KBM-7 (cell line): Measurements from ENCODE around the gene TNNT1.
A peak's percentile ranks its signal among the peaks of the same experiment; 100 is the strongest.

Experiments
- DNase-seq: peaks from one replicate; pipeline ENCODE4 v3.0.0-alpha.2; 2015
- in situ Hi-C: fragments of 300-500 bp; cut with MboI; formaldehyde crosslinking; loops from 2 replicates; pipeline ENCODE4 v1.14.3; 2020; ENCODE audit warnings: low sequenced_read_pairs, low pct_unique_long_range_greater_than_20kb, mixed read lengths

The TNNT1 gene

GRCh38 chr19:55095260-55096060 is 53.5 kb downstream of the TNNT1 start:
- no peak for DNase-seq
- in situ Hi-C loops: no loop called here

- in situ Hi-C loops: no loop called here
- DNase-seq: no peak
These were observed 54.3 kb downstream of the TNNT1 start for GRCh38 chr19:55094456-55095259.

DNA sequence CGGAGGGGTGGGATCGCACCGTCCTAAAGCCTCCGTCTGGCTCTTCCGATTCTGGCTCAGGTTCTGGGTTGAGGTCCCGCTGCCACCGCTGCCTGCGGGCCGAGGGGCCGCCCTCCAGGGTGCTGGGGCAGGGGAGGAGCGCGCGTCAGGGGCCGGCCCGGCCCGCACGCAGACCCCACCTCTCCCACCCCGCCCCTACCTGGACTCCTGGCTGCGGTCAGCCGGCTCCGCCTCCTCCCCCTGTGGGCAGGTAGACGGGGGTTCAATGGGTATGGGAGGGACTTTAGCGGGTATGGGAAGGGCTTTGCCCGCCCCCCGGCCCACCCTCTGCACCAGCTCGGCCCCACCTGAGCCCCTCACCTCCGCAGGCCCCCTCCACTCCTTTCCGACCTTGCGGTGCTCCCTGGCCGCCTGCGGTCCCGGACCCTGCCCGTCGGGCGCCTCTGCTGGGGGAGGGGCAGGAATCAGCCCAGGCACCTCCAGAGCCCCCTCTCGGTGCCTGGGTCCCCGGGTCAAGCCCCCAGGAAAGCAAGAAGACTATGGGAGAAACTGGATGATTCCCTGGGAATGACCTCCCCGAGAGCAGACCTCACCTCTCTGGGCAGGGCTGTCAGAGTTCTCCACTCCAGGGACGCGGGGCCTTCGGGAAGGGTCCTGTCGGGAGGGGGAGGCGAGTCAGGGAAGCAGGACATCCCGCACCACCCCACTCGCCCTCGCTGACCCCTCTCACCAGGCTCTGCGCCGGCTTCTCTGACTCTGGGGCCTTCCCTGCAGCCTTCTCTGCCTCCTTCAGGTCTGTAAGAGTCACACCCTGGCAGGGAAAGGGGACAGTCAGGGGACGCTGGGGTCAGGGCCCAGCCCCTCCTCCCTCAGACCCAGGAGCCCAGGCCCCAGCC is 56.3 kb downstream of the TNNT1 start:
- in situ Hi-C loops: no loop called here
- no peak for DNase-seq

DNA sequence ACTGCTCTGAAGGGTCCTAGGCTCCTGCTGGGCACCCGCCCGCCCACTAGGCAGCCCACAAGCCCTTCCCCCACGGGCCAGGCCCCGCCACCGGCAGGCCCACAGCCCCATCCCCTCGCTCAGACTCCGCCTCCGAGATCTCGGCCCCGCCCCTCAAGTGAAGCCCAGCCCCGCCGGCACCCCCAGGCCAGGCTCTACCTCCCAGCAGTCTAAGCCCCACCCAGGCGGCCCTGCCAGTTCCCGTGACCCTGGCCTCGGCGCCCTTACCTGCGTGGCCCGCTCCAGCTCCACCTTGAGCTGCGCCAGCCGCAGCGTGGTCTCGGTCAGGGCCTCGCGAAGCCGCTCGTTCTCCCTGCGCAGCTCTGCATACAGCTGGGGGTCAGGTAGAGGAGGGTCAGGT is 57.1 kb downstream of the TNNT1 start:
- DNase-seq: no peak
- in situ Hi-C loops: no loop called here

GRCh38 chr19:55091126-55091910 is 57.7 kb downstream of the TNNT1 start:
- no peak for DNase-seq
- in situ Hi-C loops: no loop called here

DNA sequence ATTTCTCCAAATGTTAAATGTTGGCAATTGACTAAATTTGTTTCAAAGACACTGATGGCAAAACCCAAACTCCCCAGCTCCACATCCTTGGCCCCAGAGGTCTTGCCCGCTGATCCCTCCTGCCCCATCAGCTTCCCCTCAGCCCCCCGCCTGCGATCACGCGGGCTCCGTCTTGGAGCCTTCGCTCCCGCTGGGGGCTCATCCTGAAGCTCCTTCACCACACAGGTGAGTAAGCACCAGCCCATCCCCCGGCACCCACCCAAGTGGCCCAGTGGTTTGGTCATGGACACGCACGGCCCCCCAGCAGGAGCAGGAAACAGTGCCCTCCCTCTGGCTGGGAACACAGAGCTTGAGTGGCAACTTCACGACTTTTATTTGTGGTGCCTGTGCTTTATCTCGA is 58.4 kb downstream of the TNNT1 start:
- in situ Hi-C loops: no loop called here
- DNase-seq: no peak

DNA sequence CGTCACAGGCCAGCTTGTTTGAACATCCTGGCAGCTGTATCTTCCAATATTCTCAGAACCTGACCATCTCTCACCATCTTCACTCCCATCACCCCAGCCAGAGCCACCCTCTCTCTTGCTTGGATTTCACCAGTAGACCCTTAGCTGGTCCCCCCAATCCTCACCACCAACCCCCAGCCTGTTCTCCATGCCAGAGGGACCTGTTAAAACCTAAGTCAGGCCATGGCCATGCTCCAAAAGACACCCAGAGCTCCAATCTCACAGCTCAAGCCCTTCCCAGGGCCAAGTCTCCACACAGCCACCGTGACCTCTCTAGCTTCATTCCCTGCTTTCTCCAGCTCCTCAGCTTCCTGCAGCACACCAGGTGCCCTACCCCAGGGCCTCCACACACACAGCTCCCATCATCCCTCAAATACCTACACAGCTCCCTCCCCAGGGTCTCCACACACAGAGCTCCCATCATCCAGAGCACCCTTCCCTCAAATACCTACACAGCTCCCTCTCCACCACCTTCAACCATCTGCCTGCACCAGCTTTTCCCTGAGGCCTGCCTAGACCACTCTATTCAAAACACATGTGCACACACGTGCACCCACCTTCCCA is 59.6 kb downstream of the TNNT1 start:
- in situ Hi-C loops: no loop called here

GRCh38 chr19:55088543-55089341 is 60.3 kb downstream of the TNNT1 start:
- DNase-seq: peak; percentile 57
- in situ Hi-C loops: no loop called here

More for the DNA sequence above, 59.6 kb downstream of the TNNT1 start:
- no peak for DNase-seq

DNA sequence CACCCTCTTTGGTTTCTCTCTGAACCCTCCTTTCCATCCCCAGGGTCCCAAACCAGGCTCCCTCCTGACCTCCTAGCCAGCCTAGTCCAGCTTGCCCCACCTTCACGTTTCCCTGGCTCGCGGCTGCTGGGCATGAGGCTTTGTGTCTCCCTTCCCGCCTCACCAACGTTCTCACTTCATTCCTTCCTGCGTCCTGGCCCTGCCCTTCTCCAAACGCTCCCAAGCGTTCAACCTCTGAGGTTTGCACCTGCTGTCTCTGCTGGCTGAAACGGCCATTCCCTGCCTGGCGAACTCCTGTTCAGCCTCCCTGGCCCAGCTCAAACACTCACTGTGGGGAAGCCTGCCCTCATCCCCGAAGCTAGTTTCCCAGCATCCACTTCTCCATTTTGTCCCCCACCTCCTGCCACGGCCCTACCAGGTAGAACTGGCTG is 61.0 kb downstream of the TNNT1 start:
- no peak for DNase-seq
- in situ Hi-C loops: no loop called here

- in situ Hi-C loops: no loop called here
- DNase-seq: no peak
These were observed 61.5 kb downstream of the TNNT1 start for GRCh38 chr19:55087542-55087901.

DNA sequence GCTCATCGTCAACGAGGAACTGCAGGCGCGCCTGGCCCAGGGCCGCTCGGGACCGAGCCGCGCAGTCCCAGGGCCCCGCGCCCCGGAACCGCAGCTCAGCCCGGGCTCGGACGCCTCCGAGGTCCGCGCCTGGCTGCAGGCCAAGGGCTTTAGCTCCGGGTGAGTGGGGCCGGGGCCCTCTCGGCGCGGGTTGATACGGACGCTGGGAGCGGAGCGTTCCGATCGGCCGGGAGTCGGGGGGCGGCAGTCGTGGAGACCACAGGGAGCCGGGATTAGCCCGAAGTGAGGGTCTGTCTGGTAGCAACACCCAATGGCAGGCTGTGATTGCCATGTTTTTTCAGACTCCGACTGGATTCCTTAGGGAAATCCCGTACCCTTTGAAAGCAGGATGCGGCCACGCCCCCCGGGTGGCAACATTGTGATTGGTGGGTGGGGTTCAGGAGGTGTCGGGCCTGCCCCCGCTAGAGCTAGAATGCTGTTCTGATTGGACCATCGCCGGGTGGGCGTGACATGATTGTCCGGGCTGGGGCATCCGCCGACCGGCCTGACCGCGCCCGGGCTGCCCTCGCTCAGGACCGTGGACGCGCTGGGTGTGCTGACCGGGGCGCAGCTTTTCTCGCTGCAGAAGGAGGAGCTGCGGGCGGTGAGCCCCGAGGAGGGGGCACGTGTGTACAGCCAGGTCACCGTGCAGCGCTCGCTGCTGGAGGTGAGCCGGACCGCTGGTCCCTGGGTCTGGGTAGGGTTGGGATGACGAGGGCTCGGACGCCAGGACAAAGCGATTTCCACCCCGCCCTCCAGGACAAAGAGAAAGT is 62.1 kb downstream of the TNNT1 start:
- no peak for DNase-seq
- in situ Hi-C loops: no loop called here

- in situ Hi-C loops: no loop called here
- DNase-seq: no peak
These were observed 62.9 kb downstream of the TNNT1 start for GRCh38 chr19:55085923-55086715.

- in situ Hi-C loops: no loop called here
- no peak for DNase-seq
These were observed 64.6 kb downstream of the TNNT1 start for GRCh38 chr19:55084416-55084815.

GRCh38 chr19:55083004-55083850 is 65.8 kb downstream of the TNNT1 start:
- no peak for DNase-seq
- in situ Hi-C loops: no loop called here
